GM21786 (cell line): Measurements from ENCODE around the gene ARHGAP4.

Source experiments
- ATAC-seq: cut with Tn5 transposase; IDR thresholded peaks from one replicate; pipeline ENCODE4 v1.9.1; 2021; ENCODE audit not compliant: unreplicated experiment

ARHGAP4 gene

DNA sequence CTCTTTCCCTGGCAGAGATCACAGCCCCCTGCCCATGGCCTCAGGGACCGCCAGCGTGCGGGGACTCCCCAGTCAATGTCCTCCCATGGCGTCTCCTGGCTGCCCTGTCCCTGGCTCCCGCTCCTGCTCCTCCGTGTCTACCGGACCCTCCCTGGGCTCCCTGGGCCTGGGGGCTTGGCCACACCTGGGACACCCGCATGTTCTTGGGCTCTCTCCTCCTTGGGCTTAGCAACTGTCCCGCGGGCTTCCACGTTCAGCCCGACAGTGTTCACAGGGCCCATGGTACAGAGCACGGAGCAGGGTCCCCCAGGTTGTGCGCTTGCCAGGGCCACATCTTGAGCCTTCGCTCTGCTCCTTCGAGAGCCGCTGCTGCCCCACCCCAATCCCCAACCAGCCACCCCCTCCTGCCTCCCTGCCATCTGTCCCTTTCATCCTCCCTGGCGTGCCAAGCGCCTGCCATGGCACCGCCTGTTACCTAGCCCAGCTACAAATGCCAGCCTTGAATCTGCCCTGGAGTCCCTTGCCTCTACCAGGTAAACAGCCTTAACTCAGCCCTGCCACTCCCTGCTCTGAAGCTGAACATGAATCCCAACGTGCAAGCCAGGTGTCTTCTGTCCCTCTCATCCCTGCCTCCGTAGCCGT, 17.7 kb downstream of the ARHGAP4 start:
- ATAC-seq, result no peak

- ATAC-seq, result no peak
Measured at GRCh38 chrX:153907456-153907855, 18.6 kb downstream of the ARHGAP4 start.

GRCh38 chrX:153906126-153906917, 19.7 kb downstream of the ARHGAP4 start:
- no peak for ATAC-seq

DNA sequence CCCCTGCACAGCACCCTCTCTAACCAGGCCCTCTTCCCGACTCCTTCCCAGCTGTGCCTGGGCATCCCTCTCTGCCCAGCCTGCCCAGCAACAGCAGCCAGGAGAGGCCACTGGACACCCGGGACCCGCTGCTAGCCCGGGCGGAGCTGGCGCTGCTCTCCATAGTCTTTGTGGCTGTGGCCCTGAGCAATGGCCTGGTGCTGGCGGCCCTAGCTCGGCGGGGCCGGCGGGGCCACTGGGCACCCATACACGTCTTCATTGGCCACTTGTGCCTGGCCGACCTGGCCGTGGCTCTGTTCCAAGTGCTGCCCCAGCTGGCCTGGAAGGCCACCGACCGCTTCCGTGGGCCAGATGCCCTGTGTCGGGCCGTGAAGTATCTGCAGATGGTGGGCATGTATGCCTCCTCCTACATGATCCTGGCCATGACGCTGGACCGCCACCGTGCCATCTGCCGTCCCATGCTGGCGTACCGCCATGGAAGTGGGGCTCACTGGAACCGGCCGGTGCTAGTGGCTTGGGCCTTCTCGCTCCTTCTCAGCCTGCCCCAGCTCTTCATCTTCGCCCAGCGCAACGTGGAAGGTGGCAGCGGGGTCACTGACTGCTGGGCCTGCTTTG, 20.5 kb downstream of the ARHGAP4 start:
- ATAC-seq, result no peak

- ATAC-seq, result no peak
Measured at GRCh38 chrX:153903991-153904957, 21.8 kb downstream of the ARHGAP4 start, which contains the start of gene AVPR2. Gene AVPR2, plus strand, starts transcription at chrX:153904673. Its CDS starts 473 bp downstream, at chrX:153905146.

DNA sequence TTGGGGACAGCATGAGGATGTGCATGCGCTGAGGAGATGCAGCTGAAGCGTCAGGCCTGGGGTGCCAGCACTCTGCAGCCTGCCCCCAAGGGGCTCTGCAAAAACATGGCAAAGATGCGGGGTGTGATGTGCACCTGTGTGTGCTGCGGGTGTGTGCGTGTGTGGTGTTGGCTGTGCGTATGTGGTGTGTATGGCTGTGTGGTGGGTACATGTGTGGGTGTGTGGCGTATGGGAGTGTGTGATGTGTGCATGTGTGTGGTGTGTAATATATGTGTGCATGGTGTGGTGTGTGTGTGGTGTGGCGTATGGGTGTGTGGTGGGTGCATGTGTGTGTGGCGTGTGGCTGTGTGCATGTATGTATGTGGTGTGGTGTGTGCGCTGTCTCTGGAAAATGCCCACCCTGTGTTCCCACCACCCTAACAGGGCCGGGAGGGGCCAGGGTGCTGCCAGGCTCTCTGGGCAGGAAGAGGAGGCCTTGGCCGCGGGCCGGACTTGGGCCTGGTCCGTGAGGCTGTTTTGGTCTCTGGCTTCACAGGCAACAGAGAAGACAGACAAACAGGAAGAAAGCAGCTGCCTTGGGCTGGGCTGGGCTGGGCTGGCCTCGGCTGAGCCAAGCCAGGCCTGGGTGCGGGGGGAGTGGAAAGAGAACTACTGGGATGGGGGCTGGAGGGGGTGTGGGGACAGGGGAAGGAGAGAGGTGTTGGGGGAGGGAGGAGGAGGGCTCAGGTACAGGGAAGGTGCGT, 22.7 kb downstream of the ARHGAP4 start:
- ATAC-seq, result no peak

GRCh38 chrX:153902385-153902784, 23.7 kb downstream of the ARHGAP4 start:
- ATAC-seq, result no peak

- ATAC-seq, result no peak
Measured at GRCh38 chrX:153901753-153902140, 24.3 kb downstream of the ARHGAP4 start.

- ATAC-seq, result peak; percentile 82
Measured at GRCh38 chrX:153900831-153901752, 25.0 kb downstream of the ARHGAP4 start.

DNA sequence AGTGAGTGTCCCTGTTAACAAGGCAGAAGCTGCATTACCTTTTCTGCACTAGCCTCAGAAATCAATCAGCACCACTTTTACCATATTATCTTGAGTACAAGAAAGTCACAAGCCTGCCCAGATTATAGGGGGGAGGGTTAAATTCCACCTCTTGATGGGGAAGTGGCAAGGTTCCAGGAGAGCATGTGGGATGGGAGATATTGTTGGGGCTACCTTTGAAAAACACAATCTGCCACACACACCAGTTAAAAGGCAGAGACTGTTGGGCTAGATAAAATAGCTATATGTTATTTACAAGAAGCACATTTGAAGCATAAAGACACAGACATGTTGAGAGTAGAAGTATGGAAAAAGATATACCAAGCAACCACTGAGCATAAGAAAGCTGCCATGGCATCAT, 28.2 kb downstream of the ARHGAP4 start:
- ATAC-seq, result no peak

- no peak for ATAC-seq
Measured at GRCh38 chrX:153889123-153889522, 36.9 kb downstream of the ARHGAP4 start.

DNA sequence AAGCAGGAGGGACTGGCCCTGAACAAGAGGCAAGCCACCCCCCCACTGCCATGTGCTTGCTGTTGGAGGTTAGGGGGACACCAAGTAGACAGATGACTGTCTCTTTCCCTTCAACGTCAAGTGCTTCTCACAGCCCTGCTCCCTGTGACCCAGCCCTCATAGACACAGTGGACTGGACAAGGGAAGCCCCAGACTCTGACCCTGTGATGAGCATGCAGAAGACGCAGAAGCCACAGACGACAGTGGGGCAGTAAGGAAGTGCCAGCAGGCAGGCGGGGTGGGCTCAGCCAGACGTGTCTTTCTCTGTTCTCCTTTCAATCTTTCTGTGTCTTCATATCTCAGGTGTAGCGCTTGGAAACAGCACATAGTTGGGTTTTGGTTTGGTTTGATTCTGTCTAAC, 37.7 kb downstream of the ARHGAP4 start:
- ATAC-seq, result no peak

- ATAC-seq, result no peak
Measured at GRCh38 chrX:153887385-153887784, 38.7 kb downstream of the ARHGAP4 start.

DNA sequence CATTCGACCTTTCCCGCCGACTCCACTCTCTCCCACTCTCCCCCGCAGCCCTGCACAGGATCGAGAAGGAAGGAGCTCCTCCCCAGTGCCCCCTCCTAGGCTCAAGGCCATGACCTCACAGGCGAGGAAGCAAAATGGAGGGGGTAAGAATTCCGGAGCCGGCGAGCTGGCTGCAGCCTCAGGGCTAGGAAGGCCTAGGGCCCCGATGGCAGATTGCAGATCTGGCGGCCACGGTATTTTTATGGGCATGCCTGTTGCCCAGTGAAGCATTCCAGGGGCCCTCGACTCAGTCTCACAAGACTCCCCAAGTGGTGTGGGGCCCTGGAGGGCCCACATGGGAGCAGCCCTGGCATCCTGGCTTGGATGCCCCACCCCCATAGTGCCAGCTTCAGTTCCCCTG, 39.1 kb downstream of the ARHGAP4 start:
- no peak for ATAC-seq

DNA sequence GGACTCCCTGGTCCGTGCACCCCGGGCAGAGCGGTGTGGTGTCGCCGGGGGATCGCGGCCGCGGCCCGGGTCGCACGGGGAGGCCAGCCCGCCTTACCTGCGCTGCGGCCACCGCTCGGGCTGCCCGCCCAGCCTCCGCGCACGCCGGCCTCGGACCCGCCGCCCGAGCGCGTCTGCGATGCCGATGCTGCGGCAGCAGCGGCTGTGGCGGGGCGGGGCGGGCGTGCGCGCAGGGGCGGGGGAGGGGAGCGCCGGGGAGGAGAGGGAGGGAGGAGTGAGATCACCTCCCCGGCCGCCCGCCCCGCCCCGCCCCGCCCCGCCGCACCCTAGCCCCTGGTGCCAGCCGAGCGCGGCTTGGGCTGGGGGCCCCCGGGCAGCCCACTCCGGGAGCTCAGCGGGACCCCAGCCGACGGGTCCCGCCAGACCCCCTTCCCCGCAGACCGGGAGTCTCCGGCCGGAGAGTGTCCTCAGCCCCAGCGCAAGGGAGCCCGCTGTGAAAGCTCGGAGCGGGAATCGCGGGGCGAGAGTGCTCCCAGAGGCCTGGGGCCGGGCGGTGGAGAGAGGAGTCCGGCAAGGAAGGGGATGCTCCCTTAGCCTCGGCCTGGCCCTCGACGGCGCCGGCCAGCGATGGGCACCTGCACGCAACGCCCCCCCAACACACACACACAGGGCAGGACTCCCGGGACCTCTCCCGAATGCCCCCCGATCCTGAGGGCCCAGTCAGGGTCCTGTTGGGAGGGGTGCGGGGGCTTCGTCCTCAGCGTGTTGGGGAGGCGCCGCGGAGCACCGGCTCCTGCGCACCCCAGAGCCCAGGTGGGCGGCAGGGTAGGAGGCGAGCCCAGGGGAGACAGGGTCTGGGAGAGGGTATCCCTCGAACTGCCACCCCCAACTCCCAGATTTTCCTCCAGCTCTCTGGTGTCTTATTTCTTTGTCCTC, 39.8 kb downstream of the ARHGAP4 start, which contains the start of gene L1CAM:
TSS of gene L1CAM (minus strand) at position 206 of the 936 bp plus-strand sequence. CDS start 10,337 bp downstream, outside the sequence.
- ATAC-seq, result no peak

GRCh38 chrX:153885208-153885787, 40.8 kb downstream of the ARHGAP4 start:
- no peak for ATAC-seq

DNA sequence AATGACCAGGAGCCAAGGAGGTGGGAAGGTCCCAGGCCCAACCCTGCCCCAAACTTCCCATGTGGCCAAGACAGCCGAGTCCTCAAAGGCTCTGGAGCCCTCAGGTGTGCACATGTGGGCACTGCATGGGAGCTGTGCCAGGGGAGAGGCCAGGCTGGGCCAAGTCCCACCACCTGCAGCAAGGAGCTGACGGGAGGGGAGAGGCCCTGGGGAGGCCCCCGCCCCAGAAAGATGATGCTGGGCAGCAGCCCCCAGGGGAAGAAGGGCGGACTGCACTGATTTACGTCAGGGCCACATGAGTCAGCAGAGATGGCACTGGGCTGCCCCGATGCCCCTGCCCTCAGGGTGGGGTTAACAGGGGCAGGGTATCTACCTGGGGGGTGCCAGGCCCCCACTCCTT, 41.5 kb downstream of the ARHGAP4 start:
- no peak for ATAC-seq

DNA sequence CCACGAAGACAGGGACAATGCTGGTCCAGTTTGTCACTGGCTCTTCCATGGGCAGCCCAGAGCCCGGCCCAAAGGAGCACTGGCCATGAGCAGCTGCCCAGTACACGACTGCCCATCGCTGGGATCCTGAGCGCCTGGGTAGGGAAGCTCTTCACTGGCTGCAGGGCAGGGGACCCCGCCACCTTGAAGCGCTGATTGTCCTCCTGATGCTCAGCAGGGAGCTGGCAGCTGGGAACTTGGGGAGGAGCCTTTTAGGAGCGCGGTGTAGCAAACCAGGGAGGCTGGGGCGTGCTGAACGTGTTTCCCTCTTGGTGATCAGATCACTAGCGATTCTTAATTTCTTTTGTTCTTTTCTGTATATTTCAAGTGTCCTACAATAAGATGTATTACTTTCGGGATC, 41.9 kb downstream of the ARHGAP4 start:
- no peak for ATAC-seq
